ENCODE data around the gene VWA3B. TPM values are rescaled to one million over a fixed set of nuclear protein-coding genes. Genes with fewer than 3 reads are reported as not detected.

The VWA3B gene
- total RNA-seq, 1 donor from 2014 or later, result not detected

- Mint-ChIP-seq H3K9me3 (peaks cover 5% of the 10 kb centered on the region), H3K36me3 (ENCODE audit: low read depth) (no peaks in the 10 kb centered on the region), H3K4me3 (no peak overlapping the region), H3K27me3 (peaks cover 17% of the 10 kb centered on the region), H3K4me1 (no peaks in the 10 kb centered on the region), H3K27ac (no peak overlapping the region)
- DNase-seq, result no peak
- intact Hi-C loops (cut with micrococcal nuclease), result no loop called here
Measured at GRCh38 chr2:98329549-98329948, 242.6 kb downstream of the VWA3B start.

- H3K9me3 Mint-ChIP-seq, result no peaks in the 10 kb centered on the region
- intact Hi-C loops (cut with micrococcal nuclease), result no loop called here
- H3K4me1 Mint-ChIP-seq, result no peaks in the 10 kb centered on the region
- no peak overlapping the region for H3K27ac Mint-ChIP-seq
- DNase-seq, result no peak
- peaks cover 10% of the 10 kb centered on the region for H3K27me3 Mint-ChIP-seq
- no peak overlapping the region for H3K4me3 Mint-ChIP-seq
- H3K36me3 Mint-ChIP-seq (ENCODE audit: low read depth), result no peaks in the 10 kb centered on the region
Measured at GRCh38 chr2:98332989-98333388, 246.0 kb downstream of the VWA3B start.

GRCh38 chr2:98333922-98334321 lies 247.0 kb downstream of the VWA3B start:
- no peaks in the 10 kb centered on the region for H3K9me3 Mint-ChIP-seq
- intact Hi-C loops (cut with micrococcal nuclease), result no loop called here
- no peak overlapping the region for H3K27ac Mint-ChIP-seq
- no peaks in the 10 kb centered on the region for H3K4me1 Mint-ChIP-seq
- H3K4me3 Mint-ChIP-seq, result no peak overlapping the region
- no peaks in the 10 kb centered on the region for H3K36me3 Mint-ChIP-seq (ENCODE audit: low read depth)
- peaks cover 8% of the 10 kb centered on the region for H3K27me3 Mint-ChIP-seq
- no peak for DNase-seq

- Mint-ChIP-seq H3K36me3 (ENCODE audit: low read depth) (no peaks in the 10 kb centered on the region), H3K4me1 (no peaks in the 10 kb centered on the region), H3K4me3 (no peak overlapping the region), H3K27me3 (peaks cover 6% of the 10 kb centered on the region), H3K27ac (no peak overlapping the region), H3K9me3 (no peaks in the 10 kb centered on the region)
- no peak for DNase-seq
- intact Hi-C loops (cut with micrococcal nuclease), result no loop called here
Measured at GRCh38 chr2:98334439-98335078, 247.6 kb downstream of the VWA3B start.

- H3K36me3 Mint-ChIP-seq (ENCODE audit: low read depth), result no peaks in the 10 kb centered on the region
Measured at GRCh38 chr2:98335271-98335670, 248.3 kb downstream of the VWA3B start.

GRCh38 chr2:98341241-98341640 lies 254.3 kb downstream of the VWA3B start:
- no peaks in the 10 kb centered on the region for H3K4me1 Mint-ChIP-seq
- DNase-seq, result no peak
- no peak overlapping the region for H3K4me3 Mint-ChIP-seq
- no peaks in the 10 kb centered on the region for H3K36me3 Mint-ChIP-seq (ENCODE audit: low read depth)
- H3K27ac Mint-ChIP-seq, result no peak overlapping the region
- peaks cover 30% of the 10 kb centered on the region for H3K27me3 Mint-ChIP-seq
- H3K9me3 Mint-ChIP-seq, result peaks cover 4% of the 10 kb centered on the region
- intact Hi-C loops (cut with micrococcal nuclease), result no loop called here

More at GRCh38 chr2:98335271-98335670, 248.3 kb downstream of the VWA3B start:
- Mint-ChIP-seq H3K27me3 (peaks cover 6% of the 10 kb centered on the region), H3K9me3 (no peaks in the 10 kb centered on the region), H3K4me3 (no peak overlapping the region), H3K4me1 (no peaks in the 10 kb centered on the region), H3K27ac (no peak overlapping the region)
- no peak for DNase-seq
- intact Hi-C loops (cut with micrococcal nuclease), result no loop called here

GRCh38 chr2:98343285-98343684 lies 256.3 kb downstream of the VWA3B start:
- Mint-ChIP-seq H3K4me1 (no peaks in the 10 kb centered on the region), H3K4me3 (no peak overlapping the region), H3K27ac (no peak overlapping the region), H3K9me3 (peaks cover 5% of the 10 kb centered on the region), H3K27me3 (peaks cover 43% of the 10 kb centered on the region), H3K36me3 (ENCODE audit: low read depth) (no peaks in the 10 kb centered on the region)
- peak; percentile 21 for DNase-seq
- intact Hi-C loops (cut with micrococcal nuclease), result no loop called here

GRCh38 chr2:98346311-98347236 lies 259.6 kb downstream of the VWA3B start, which contains the start of gene CNGA3:
Gene CNGA3 (plus strand): TSS chr2:98346456. CDS start chr2:98369976, 23,520 bp downstream.
- no peak within 1 kb of the TSS for H3K27ac Mint-ChIP-seq
- H3K4me3 Mint-ChIP-seq, result no peak within 1 kb of the TSS
- H3K9me3 Mint-ChIP-seq, result peaks cover 5% of the 10 kb centered on the region
- DNase-seq, result peak; percentile 80
- H3K27me3 Mint-ChIP-seq, result peaks cover 72% of the 10 kb centered on the region
- H3K4me1 Mint-ChIP-seq, result no peaks in the 10 kb centered on the region
- no peaks in the 10 kb centered on the region for H3K36me3 Mint-ChIP-seq (ENCODE audit: low read depth)
- intact Hi-C loops (cut with micrococcal nuclease), result no loop called here

GRCh38 chr2:98347298-98348065 lies 260.5 kb downstream of the VWA3B start:
- intact Hi-C loops (cut with micrococcal nuclease), result no loop called here
- peaks cover 5% of the 10 kb centered on the region for H3K9me3 Mint-ChIP-seq
- peaks cover 75% of the 10 kb centered on the region for H3K27me3 Mint-ChIP-seq
- no peak overlapping the region for H3K4me3 Mint-ChIP-seq
- no peak overlapping the region for H3K27ac Mint-ChIP-seq
- no peaks in the 10 kb centered on the region for H3K4me1 Mint-ChIP-seq
- no peaks in the 10 kb centered on the region for H3K36me3 Mint-ChIP-seq (ENCODE audit: low read depth)
- DNase-seq, result no peak

GRCh38 chr2:98348066-98348561 lies 261.1 kb downstream of the VWA3B start:
- Mint-ChIP-seq H3K27ac (no peak overlapping the region), H3K4me3 (no peak overlapping the region)

GRCh38 chr2:98350411-98350810 lies 263.4 kb downstream of the VWA3B start:
- DNase-seq, result no peak
- Mint-ChIP-seq H3K27ac (no peak overlapping the region), H3K27me3 (peaks cover 54% of the 10 kb centered on the region), H3K4me1 (no peaks in the 10 kb centered on the region), H3K4me3 (no peak overlapping the region), H3K36me3 (ENCODE audit: low read depth) (no peaks in the 10 kb centered on the region), H3K9me3 (peaks cover 5% of the 10 kb centered on the region)
- intact Hi-C loops (cut with micrococcal nuclease), result no loop called here

More at GRCh38 chr2:98348066-98348561, 261.1 kb downstream of the VWA3B start:
- Mint-ChIP-seq H3K4me1 (no peaks in the 10 kb centered on the region), H3K36me3 (ENCODE audit: low read depth) (no peaks in the 10 kb centered on the region), H3K27me3 (peaks cover 70% of the 10 kb centered on the region), H3K9me3 (peaks cover 5% of the 10 kb centered on the region)
- intact Hi-C loops (cut with micrococcal nuclease), result no loop called here
- DNase-seq, result peak; percentile 48

GRCh38 chr2:98355881-98356280 lies 268.9 kb downstream of the VWA3B start:
- no peak overlapping the region for H3K27ac Mint-ChIP-seq
- no peaks in the 10 kb centered on the region for H3K4me1 Mint-ChIP-seq
- H3K4me3 Mint-ChIP-seq, result no peak overlapping the region
- H3K27me3 Mint-ChIP-seq, result peaks cover 18% of the 10 kb centered on the region
- H3K9me3 Mint-ChIP-seq, result no peaks in the 10 kb centered on the region
- H3K36me3 Mint-ChIP-seq (ENCODE audit: low read depth), result no peaks in the 10 kb centered on the region
- DNase-seq, result no peak
- intact Hi-C loops (cut with micrococcal nuclease), result no loop called here

GRCh38 chr2:98356729-98357128 lies 269.8 kb downstream of the VWA3B start:
- Mint-ChIP-seq H3K27ac (no peak overlapping the region), H3K4me3 (no peak overlapping the region), H3K4me1 (no peaks in the 10 kb centered on the region), H3K36me3 (ENCODE audit: low read depth) (no peaks in the 10 kb centered on the region), H3K27me3 (peaks cover 13% of the 10 kb centered on the region), H3K9me3 (no peaks in the 10 kb centered on the region)
- intact Hi-C loops (cut with micrococcal nuclease), result no loop called here
- no peak for DNase-seq
